ENCODE results near the gene LTK.
"Not testable (repeated sequence)": the region's sequence is repeated elsewhere in the genome, so short reads cannot be mapped to it uniquely, and the experiment has no call there.

LTK gene

DNA sequence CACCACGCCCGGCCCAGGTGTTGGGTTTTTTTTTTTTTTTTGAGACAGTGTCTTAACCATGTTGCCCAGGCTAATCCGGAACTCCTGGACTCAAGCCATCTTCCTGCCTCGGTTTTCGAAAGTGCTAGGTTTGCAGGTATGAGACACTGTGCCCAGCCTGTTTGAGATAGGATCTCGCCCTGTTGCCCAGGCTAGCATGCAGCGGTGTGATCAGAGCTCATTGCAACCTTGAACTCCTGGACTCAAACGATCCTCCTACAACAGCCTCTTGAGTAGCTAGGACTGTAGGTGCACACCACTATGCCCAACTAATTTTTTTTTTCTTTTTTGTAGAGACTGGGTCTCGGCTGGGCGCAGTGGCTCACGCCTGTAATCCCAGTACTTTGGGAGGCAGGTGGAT, 40.2 kb downstream of the LTK start:
- DNase-seq, result no peak

DNA sequence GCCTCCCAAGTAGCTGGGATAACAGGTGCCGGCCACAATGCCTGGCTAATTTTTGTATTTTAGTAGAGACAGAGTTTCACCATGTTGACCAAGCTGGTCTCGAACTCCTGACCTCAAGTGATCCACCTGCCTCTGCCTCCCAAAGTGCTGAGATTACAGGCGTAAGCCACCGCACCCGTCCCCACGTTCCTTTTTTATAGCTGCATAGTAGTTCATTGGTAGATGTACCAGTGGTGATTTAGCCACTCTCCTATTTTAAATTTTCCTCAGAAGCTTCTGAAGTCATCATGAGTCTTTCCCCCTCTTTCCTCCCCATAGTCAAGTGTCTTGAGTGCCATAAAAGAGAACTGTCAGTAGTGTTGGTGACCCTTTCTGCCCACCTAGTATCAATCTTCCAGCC, 44.0 kb downstream of the LTK start:
- DNase-seq, result not testable (repeated sequence)

DNA sequence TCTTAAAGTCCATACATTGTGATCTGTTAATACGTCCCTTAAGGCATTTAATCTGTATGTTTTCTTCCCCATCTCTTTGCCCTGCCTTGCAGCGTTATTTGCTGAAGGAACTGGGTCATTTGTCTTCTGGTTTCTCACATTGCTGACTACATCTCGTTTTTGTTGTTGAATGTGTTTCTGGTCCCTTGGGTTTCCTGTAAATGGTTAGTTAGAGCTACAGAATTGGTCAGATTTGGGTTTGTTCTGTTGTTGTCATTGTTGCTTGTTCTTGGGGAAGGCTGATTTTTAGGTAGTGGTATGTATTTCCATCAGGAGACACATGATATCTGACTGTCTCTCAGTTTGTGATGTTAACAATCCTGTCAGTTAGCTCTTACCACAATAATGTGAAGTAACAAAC, 46.9 kb downstream of the LTK start:
- DNase-seq, result no peak

DNA sequence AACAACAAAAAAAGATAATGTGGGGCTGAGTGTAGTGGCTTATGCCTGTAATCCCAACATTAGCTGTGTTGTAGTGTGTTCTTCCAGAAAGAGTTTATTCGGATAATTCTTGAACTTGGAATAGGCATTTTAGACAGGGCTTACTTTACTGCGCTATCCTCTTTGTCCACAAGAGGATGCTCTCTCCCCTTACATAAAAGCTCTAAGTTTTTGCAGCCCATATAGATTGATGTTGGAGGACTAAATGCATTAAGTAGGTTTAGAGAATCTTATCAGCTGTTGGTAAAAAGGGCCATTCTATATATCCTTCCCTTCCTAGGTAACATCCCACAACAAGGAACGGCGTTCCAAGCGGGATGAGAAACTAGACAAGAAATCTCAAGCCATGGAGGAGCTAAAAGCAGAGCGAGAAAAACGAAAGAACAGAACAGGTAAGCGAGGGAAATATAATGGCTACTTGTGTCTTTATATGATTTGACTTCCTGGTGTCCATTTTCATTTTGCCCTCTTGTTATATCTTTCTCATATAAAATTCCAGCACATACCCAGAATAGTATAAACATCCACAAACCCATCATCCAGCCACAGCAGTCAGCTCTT, 47.7 kb downstream of the LTK start:
- no peak for DNase-seq

DNA sequence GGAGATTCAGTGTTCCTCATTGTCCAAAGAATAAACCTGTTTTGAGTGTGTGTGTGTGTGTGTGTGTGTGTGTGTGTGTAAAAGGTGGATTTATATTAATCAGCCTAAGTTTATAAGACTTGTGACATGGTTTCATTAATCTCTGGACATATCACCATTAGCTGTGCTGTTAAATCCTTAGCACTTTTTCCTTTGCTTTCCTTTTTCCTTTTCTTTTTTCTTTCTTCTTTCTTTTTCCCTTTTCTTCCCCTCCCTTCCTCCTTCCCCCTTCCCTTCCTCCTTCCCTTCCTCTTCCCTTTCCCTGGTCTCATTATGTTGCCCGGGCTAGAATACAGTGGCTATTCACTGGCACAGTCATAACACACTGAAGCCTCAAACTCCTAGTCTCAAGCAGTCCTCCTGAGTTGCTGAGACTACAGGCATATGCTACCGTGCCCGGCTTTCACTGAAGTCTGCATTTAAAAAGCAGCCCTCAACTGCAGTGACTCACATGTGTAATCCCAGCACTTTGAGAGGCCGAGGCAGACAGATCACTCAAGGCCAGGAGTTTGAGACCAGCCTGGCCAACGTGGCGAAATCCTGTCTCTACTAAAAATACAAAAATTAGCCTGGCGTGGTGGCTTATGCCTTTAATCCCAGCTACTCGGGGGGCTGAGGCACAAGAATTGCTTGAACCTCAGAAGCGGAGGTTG, 48.6 kb downstream of the LTK start:
- no peak for DNase-seq

DNA sequence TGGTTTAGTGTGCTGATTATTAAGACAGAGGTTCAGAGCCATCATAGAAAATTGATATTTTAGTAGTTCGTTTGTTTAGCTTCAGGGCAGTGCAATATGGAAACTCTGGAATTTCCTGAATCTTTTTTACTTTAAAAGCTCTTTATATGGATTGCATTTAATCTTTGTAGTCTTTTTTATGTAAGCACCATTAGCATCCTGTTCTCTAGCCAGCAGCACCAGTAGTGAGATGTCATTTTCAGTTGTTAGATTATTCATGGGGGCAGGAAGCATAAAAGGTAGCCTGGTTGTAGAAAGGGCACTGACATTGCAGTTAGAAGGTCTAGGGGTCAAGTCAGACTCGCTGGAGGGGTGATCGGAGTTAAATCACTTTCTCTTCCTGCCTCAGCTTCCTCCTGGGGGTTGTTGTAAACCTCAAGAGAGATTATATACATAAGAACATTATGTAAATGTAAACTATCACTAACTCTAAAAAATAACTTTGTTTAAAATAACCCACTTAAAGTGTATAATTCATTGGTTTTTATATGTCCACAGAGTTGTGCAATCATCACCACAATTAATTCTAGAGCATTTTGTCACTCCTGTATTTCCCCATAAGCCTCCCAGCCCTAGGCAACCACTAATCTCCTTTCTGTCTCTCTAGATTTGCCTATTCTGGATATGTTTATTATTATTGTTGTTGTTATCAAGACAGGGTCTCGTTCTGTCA, 51.4 kb downstream of the LTK start:
- DNase-seq, result no peak

Data from activated naive CD4-positive, alpha-beta T cell (primary cell).